ENCODE results near the gene SHH.

The SHH gene

GRCh38 chr7:155811895-155812761 lies at the start of gene SHH:
TSS of gene SHH (minus strand) at chr7:155812463. CDS start at chr7:155812122, 341 bp downstream.
- Histone ChIP-seq H3K27me3 (ENCODE audit: control insufficient read depth, insufficient read depth, low read length) (peaks cover 86% of the 10 kb centered on the region), H3K9ac (ENCODE audit: low read depth, low read length) (no peak within 1 kb of the TSS), H3K4me3 (ENCODE audit: low read depth, low read length) (peak within 1 kb of the TSS; percentile 37), H3K4me1 (ENCODE audit: control insufficient read depth, insufficient read depth, low read length) (peaks cover 4% of the 10 kb centered on the region), H3K9me3 (ENCODE audit: control insufficient read depth, insufficient read depth, low read length) (no peaks in the 10 kb centered on the region), H3K36me3 (ENCODE audit: control insufficient read depth, insufficient read depth, low read length) (no peaks in the 10 kb centered on the region)

GRCh38 chr7:155861480-155861868 lies 49.2 kb upstream of the SHH start:
- Histone ChIP-seq H3K4me3 (ENCODE audit: low read depth, low read length) (no peak overlapping the region), H3K27me3 (ENCODE audit: control insufficient read depth, insufficient read depth, low read length) (no peaks in the 10 kb centered on the region), H3K4me1 (ENCODE audit: control insufficient read depth, insufficient read depth, low read length) (no peaks in the 10 kb centered on the region), H3K36me3 (ENCODE audit: control insufficient read depth, insufficient read depth, low read length) (no peaks in the 10 kb centered on the region), H3K9me3 (ENCODE audit: control insufficient read depth, insufficient read depth, low read length) (no peaks in the 10 kb centered on the region), H3K9ac (ENCODE audit: low read depth, low read length) (no peak overlapping the region)

DNA sequence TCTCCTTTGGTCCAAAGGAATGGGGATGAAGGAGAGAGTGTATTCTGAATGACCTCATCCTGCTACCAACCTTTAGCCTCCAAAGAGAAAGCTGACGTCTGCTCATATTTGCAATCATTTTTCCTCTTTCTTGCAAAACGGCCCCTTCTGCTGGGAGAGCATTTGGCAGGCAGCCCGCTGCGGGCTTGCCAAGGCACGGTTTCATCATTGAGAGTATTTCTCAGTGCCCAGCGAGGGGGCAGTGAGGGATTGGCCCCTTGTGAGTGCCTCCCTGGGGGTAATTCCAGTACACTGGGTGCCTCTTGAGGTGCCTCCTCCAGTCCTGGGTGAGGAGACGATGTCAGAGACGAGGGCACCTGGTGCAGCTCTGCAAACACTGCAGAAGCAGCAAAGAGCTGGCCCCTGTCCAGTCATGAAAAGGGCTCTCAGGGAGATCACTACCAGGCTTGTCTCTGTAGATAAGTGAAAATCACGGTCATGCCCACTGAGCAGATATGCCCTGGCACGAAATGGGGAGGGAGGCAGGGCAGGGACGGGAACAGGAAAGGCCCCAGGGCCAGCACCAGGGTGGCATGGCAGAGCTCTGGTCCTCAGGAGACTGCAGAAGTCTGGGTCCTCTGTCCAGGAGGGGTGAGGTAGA lies 48.7 kb upstream of the SHH start:
- no peak overlapping the region for H3K9ac ChIP-seq (ENCODE audit: low read depth, low read length)
- no peak overlapping the region for H3K4me3 ChIP-seq (ENCODE audit: low read depth, low read length)
- H3K4me1 ChIP-seq (ENCODE audit: control insufficient read depth, insufficient read depth, low read length), result no peaks in the 10 kb centered on the region
- no peaks in the 10 kb centered on the region for H3K27me3 ChIP-seq (ENCODE audit: control insufficient read depth, insufficient read depth, low read length)
- H3K36me3 ChIP-seq (ENCODE audit: control insufficient read depth, insufficient read depth, low read length), result no peaks in the 10 kb centered on the region
- no peaks in the 10 kb centered on the region for H3K9me3 ChIP-seq (ENCODE audit: control insufficient read depth, insufficient read depth, low read length)

GRCh38 chr7:155860461-155860839 lies 48.2 kb upstream of the SHH start:
- Histone ChIP-seq H3K27me3 (ENCODE audit: control insufficient read depth, insufficient read depth, low read length) (no peaks in the 10 kb centered on the region), H3K36me3 (ENCODE audit: control insufficient read depth, insufficient read depth, low read length) (no peaks in the 10 kb centered on the region), H3K4me3 (ENCODE audit: low read depth, low read length) (no peak overlapping the region), H3K9me3 (ENCODE audit: control insufficient read depth, insufficient read depth, low read length) (no peaks in the 10 kb centered on the region), H3K9ac (ENCODE audit: low read depth, low read length) (no peak overlapping the region), H3K4me1 (ENCODE audit: control insufficient read depth, insufficient read depth, low read length) (no peaks in the 10 kb centered on the region)

DNA sequence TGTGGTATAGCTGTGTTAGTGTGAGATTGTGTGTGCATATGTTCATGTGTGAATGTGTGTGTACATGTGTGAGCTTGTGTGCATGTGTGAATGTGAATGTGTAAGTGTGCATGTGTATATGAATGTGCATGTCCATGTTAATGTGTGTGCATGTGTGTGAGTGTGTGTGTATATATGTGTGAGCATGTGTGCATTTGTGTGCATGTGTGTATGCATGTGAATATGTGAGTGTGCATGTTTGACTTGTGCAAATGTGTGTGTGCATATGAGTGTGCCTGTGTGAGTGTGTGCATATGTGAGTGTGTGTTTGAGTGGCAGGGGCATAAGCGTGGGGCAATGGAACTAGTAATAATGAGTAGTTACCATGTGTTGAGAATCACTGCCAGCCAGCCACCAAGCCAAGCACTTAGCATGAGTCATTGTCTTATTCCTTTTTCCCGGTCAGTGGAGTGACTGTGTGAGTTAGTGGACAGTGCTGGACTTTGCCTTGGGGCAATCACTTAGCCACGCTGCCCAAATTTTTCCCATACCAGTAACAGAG lies 46.3 kb upstream of the SHH start:
- Histone ChIP-seq H3K9me3 (ENCODE audit: control insufficient read depth, insufficient read depth, low read length) (no peaks in the 10 kb centered on the region), H3K27me3 (ENCODE audit: control insufficient read depth, insufficient read depth, low read length) (no peaks in the 10 kb centered on the region), H3K4me1 (ENCODE audit: control insufficient read depth, insufficient read depth, low read length) (no peaks in the 10 kb centered on the region)

GRCh38 chr7:155857141-155857540 lies 44.9 kb upstream of the SHH start:
- Histone ChIP-seq H3K4me3 (ENCODE audit: low read depth, low read length) (no peak overlapping the region), H3K9me3 (ENCODE audit: control insufficient read depth, insufficient read depth, low read length) (no peaks in the 10 kb centered on the region), H3K27me3 (ENCODE audit: control insufficient read depth, insufficient read depth, low read length) (no peaks in the 10 kb centered on the region), H3K9ac (ENCODE audit: low read depth, low read length) (no peak overlapping the region), H3K4me1 (ENCODE audit: control insufficient read depth, insufficient read depth, low read length) (no peaks in the 10 kb centered on the region), H3K36me3 (ENCODE audit: control insufficient read depth, insufficient read depth, low read length) (no peaks in the 10 kb centered on the region)

More for the DNA sequence above, 46.3 kb upstream of the SHH start:
- Histone ChIP-seq H3K4me3 (ENCODE audit: low read depth, low read length) (no peak overlapping the region), H3K9ac (ENCODE audit: low read depth, low read length) (no peak overlapping the region), H3K36me3 (ENCODE audit: control insufficient read depth, insufficient read depth, low read length) (no peaks in the 10 kb centered on the region)

DNA sequence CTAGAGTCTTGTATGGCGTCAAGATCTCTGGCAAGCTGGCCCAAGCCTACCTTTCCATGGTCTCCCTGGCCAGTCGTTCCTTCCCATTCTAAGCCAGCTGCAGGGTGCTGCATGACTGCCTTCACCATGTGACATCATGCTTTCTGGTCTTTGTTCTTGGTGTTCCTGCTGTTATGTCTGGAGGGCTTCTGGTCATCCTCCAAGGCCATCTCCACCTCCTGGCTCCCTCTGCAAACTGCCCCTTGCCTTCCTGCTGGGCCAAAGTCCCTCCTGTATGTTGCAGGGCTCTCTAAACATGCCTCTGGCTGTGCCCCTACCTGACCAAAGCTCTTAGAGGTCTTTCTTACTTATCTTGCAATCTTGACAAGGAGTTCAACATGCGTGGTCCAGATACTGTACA lies 44.4 kb upstream of the SHH start:
- no peaks in the 10 kb centered on the region for H3K27me3 ChIP-seq (ENCODE audit: control insufficient read depth, insufficient read depth, low read length)
- H3K4me1 ChIP-seq (ENCODE audit: control insufficient read depth, insufficient read depth, low read length), result no peaks in the 10 kb centered on the region
- H3K36me3 ChIP-seq (ENCODE audit: control insufficient read depth, insufficient read depth, low read length), result no peaks in the 10 kb centered on the region
- H3K9me3 ChIP-seq (ENCODE audit: control insufficient read depth, insufficient read depth, low read length), result no peaks in the 10 kb centered on the region
- H3K4me3 ChIP-seq (ENCODE audit: low read depth, low read length), result no peak overlapping the region
- no peak overlapping the region for H3K9ac ChIP-seq (ENCODE audit: low read depth, low read length)

DNA sequence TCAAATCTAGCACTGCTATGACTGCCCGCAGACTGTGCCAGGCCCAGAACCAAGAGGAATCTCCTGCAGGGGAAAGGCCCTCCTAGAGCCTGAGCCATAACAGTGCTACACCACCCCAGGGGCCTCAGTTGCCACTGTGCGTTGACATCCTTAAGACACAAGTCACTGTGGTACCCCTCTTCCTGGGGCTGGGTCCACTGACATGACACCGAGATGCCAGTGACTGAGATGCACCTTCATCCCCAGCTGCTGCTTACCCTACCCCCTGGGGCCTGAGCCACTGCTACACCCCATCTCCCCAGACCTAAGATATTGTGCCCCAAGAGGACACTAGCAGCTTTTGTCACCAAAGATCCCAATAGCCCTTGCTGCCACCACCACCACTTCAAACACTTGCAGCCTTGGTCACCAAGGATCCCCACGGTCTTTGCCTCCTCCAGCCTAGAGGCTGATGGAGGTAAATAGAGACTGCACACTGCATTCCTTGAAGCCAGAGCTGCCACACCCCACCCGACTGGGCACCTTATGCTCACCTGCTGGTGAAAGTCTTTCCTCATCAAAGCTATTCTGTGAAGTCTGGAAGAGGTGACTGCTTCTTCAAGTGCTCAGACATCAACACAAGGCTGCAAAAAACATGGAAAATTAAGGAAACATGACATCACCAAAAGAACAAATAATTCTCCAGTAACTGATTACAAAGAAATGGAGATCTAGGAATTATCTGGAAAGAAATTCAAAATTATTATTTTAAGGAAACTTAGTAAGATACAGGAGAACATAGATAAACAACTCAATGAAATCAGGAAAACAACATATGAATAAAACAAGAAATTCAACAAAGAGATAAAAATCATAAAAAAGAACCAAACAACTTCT lies 40.4 kb upstream of the SHH start:
- H3K36me3 ChIP-seq (ENCODE audit: control insufficient read depth, insufficient read depth, low read length), result no peaks in the 10 kb centered on the region

GRCh38 chr7:155851892-155852291 lies 39.6 kb upstream of the SHH start:
- Histone ChIP-seq H3K36me3 (ENCODE audit: control insufficient read depth, insufficient read depth, low read length) (no peaks in the 10 kb centered on the region), H3K27me3 (ENCODE audit: control insufficient read depth, insufficient read depth, low read length) (no peaks in the 10 kb centered on the region), H3K9ac (ENCODE audit: low read depth, low read length) (no peak overlapping the region), H3K4me1 (ENCODE audit: control insufficient read depth, insufficient read depth, low read length) (no peaks in the 10 kb centered on the region), H3K9me3 (ENCODE audit: control insufficient read depth, insufficient read depth, low read length) (no peaks in the 10 kb centered on the region), H3K4me3 (ENCODE audit: low read depth, low read length) (no peak overlapping the region)

More for the DNA sequence above, 40.4 kb upstream of the SHH start:
- H3K9me3 ChIP-seq (ENCODE audit: control insufficient read depth, insufficient read depth, low read length), result no peaks in the 10 kb centered on the region
- H3K9ac ChIP-seq (ENCODE audit: low read depth, low read length), result no peak overlapping the region
- H3K27me3 ChIP-seq (ENCODE audit: control insufficient read depth, insufficient read depth, low read length), result no peaks in the 10 kb centered on the region
- no peaks in the 10 kb centered on the region for H3K4me1 ChIP-seq (ENCODE audit: control insufficient read depth, insufficient read depth, low read length)
- H3K4me3 ChIP-seq (ENCODE audit: low read depth, low read length), result no peak overlapping the region

GRCh38 chr7:155850766-155851678 lies 38.8 kb upstream of the SHH start:
- H3K4me3 ChIP-seq (ENCODE audit: low read depth, low read length), result no peak overlapping the region
- H3K9ac ChIP-seq (ENCODE audit: low read depth, low read length), result no peak overlapping the region
- no peaks in the 10 kb centered on the region for H3K36me3 ChIP-seq (ENCODE audit: control insufficient read depth, insufficient read depth, low read length)
- H3K4me1 ChIP-seq (ENCODE audit: control insufficient read depth, insufficient read depth, low read length), result no peaks in the 10 kb centered on the region
- no peaks in the 10 kb centered on the region for H3K9me3 ChIP-seq (ENCODE audit: control insufficient read depth, insufficient read depth, low read length)
- no peaks in the 10 kb centered on the region for H3K27me3 ChIP-seq (ENCODE audit: control insufficient read depth, insufficient read depth, low read length)

Data from iPS-15b (cell line).